HG02763 (cell line): ENCODE results near the gene SPIN2A.
"Not testable (repeated sequence)": the region's sequence is repeated elsewhere in the genome, so short reads cannot be mapped to it uniquely, and the experiment has no call there.

Experiments
- ATAC-seq: cut with Tn5 transposase; IDR thresholded peaks from one replicate; pipeline ENCODE4 v1.9.1; 2021; ENCODE audit warnings: mild to moderate bottlenecking, moderate library complexity; ENCODE audit not compliant: unreplicated experiment

Gene SPIN2A

GRCh38 chrX:57103489-57103888 is 33.7 kb downstream of the SPIN2A start:
- ATAC-seq = no peak

GRCh38 chrX:57102918-57103317 is 34.3 kb downstream of the SPIN2A start:
- not testable (repeated sequence) for ATAC-seq
